HG03066 (cell line): ENCODE data around the gene SPACA7.
"Not testable (repeated sequence)": the region's sequence is repeated elsewhere in the genome, so short reads cannot be mapped to it uniquely, and the experiment has no call there.

ENCODE experiments used
- ATAC-seq: cut with Tn5 transposase; IDR thresholded peaks from one replicate; pipeline ENCODE4 v1.9.1; 2021; ENCODE audit warnings: low read depth; ENCODE audit not compliant: unreplicated experiment

The SPACA7 gene

DNA sequence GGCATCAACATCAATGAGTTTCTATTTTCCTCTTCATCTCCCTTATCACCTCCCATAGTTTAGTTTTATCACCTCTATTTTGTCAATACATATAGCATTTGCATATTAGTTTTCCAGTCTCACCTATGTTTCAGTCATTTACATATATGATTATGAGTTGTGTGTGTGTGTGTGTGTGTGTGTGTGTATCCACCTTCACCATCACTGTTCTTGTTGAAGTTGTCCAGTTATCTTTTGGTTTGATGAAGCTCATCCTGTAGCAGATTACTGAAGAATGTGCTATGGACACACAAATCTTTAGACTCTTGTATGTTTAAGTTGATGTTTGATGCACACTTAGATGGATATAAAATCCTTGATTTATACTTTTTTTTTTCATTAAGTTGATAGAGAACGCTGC, 40.5 kb downstream of the SPACA7 start:
- no peak for ATAC-seq

DNA sequence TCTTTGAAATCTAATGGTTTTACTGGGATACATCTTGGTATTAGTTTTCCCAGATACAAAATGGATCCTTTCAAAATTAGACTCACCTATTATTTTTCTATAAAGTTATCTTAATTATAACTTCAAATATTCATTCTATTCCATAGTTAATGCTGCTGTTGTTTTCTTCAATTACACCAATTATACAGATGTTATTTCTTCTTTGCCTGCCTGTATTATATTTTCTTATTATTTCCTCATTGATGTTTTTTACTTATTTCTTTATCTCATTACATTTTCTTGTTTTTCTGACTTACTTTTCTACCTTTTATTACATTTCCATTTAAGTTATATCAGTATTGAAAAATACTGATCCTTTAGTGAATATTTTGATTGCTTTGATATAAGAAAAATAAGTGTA, 40.9 kb downstream of the SPACA7 start:
- ATAC-seq, result no peak

DNA sequence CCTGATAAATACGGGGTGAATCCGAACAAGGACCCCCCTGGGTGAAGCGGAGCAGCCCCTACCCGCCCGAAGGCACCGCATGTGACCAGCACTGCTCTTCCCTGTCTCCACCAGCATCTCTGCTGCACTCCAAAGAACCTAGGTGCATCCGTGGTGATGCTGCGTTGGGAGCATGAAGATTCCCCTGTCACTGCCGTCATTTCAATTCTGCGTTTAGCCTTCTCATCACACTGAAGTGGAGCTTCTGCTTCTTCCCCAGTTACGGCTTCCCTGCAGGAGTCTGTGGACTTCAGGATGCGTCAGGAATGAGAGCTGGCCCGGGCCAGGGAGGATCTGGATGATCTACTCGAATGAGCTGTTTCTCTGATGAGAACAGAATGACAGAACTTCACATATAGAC, 47.9 kb downstream of the SPACA7 start:
- no peak for ATAC-seq

DNA sequence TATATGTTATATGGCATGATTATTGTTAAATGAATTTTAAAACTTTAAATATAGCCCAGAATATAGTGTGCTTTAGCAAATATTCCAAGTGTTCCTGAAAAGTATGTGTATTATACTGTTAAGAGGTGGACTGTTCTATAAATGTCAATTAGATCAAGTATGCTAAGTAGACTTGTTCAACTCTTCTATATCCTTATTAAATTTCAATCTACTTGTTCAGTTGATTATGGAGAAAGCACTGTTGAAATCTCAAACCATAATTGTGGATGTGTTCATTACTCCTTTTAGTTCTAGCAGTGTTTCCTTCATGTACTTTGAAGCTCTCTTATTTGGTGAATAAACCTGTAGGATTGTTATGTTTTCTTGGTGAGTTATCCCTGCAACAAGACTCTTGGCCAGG, 52.5 kb downstream of the SPACA7 start:
- no peak for ATAC-seq

DNA sequence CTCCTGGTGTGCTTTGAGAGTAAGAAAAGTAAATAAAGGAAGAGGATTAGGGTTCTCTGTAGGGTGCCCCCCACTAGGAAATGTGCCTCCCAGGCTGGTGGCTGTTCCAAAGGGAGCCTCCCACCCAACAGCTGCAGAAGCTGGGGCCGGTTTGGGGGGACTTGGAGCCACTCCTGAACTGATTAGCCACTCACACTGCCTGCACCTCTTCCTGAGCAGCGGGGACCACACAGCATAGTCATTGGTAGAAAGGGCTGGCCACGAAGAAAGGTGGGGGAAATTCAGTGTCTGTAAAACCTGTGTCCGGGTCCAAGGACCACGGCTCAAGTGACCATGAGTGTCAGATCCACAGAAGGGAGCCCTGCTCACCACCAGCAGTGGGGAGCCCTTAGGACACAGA, 55.6 kb downstream of the SPACA7 start:
- ATAC-seq, result no peak

DNA sequence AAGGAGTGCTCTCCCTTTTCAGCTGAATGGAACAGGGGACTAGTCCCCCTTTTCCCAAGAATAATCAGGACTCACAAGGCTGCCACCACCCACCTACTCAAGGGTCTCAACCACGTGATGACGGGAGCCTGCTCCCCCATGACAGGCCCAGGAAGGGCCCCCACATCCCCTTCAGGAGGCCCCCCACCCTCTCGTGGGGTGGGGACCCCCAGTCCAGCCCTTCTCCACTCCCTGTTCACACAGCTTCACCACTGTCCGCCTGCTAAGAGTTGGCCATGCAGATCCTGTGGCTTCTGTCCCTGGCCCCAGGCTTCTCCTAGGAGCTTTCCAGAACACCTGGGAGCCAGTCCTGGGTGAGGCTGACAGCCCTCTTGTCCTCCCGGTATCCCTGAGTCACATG, 56.6 kb downstream of the SPACA7 start:
- not testable (repeated sequence) for ATAC-seq

DNA sequence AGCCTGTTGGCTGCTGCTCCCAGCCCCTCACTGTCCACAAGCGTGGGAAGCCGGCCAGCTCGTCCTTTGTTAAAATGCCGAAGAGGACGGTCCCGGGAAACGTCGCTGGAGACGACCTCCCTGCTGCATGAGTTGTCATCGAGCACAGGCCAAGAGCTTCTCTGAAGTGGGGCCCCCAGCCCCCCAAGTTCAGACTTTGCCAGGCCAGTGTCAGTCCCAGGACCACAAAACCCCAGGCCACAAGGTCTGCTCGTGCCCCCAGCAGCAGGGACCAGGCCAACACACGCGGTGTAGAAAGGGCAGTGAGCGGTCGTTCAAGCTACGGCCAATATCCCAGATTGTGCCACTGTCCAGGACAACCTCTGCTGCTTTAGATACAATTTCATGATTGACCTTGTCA, 57.4 kb downstream of the SPACA7 start:
- ATAC-seq, result not testable (repeated sequence)

DNA sequence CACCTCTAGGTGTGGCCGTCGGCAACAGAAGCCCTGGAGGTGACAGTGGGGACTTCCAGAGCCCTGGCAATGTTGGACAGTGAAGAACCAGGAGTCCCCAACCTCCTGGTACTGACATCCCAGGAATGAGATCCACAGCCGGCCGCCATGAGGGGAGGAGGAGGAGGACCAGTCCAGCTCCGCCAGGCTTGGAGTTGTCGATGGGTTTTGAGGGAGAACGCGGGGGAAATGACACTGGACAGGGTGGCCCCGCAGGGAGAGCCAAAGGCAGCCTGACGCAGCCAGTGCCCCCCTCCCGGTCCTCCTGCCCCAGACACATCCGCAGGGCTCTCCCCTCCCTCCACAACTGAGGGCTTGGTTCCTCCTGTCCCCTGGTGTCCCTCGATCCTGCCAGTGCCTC, 57.9 kb downstream of the SPACA7 start:
- ATAC-seq, result no peak

DNA sequence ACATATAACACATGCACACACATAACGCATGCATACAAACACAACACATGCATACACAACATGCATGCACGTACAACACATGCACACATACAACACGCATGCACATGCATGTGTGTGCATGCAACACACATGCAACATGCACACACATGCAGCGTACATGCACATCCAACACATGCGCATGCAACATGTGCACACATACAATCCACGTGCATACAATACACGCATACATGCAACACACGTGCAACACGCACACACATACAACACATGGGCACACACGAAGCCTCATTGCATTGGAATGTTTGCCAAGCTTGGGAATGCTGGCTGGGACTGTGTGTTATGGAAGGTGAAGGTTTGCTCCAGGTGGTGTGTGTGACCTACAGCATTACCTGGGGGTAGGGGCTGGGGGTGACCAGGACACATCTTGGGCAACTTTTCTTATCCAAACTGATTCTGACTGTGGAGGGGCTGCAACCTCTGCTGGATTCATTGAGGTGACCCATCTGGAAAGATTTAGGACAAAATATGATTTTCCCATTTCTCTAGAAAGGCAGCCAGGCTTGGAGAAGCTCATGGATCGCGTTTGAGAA, 58.9 kb downstream of the SPACA7 start:
- no peak for ATAC-seq

DNA sequence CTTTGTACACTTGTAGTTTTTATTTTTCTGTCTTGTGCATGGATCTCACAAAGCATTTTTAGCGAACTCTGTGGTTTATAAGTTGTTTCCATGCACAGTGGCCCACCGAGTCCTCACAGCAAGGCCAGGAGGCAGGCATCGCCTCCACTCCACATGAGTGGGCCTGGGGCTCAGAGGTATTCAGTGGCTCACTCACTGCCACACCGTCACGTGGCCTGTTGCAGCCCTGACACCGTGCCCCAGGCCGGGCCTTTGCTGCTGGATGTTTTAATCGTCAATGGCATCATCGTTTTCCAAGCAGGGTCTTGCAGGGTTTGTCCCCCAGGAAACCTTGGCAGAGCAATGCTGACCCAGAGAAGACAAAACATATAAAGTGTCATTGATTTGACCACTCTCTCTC, 59.8 kb downstream of the SPACA7 start:
- no peak for ATAC-seq

DNA sequence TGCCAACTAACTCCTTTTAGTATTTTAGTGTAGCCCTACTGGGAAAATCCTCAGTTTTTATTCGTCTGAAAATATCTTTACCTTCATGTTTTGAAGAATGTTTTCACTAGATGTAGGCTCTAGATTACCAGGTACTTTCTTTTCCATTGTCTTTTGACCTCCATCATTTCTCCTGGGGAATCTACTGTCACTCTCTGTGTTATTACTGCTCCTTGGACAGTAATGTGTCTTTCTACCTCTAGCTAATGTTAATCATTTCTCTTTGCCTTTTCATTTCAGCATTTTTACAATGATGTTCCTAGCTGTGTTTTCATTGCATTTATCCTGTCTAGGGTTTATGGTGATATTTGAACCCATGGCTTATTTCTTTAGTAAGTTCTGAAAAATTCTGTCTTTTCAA, 61.9 kb downstream of the SPACA7 start:
- ATAC-seq, result no peak

DNA sequence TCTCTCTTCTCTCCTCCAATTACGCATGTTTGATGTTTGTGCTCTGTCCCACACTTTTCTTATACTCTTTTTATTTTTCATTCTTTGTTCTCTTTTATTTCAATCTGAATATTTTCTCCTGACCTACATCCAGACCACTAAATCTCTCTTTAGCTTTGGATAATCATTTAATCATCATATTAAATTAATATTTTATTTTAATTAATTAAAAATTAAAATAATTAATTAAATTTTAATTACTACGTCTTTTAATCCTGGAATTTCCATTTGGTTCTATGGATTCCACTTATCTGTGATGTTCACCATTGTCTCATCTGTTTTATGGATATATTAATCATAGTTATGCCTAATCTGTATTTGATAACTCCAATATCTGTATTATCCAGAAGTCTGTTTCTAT, 62.4 kb downstream of the SPACA7 start:
- no peak for ATAC-seq

DNA sequence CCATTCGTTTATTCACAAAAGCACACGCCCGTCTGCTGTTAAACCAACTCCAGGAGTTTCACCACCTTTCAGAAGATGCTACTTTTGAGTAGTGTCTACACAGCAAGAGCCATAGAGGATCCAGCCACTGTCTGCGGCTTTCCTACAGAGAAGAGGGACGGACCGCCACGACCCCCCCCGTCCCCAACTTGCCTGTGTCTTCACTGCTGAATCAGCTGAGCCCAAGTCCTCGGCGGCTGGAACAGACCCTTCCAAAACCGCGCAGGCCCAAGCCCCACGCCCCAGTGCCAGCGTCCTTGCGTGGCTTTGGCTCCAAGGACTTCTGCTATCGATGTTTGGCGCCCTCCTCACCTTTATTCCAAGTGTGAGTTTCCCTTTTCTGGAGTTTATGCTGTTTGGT, 65.1 kb downstream of the SPACA7 start:
- no peak for ATAC-seq

DNA sequence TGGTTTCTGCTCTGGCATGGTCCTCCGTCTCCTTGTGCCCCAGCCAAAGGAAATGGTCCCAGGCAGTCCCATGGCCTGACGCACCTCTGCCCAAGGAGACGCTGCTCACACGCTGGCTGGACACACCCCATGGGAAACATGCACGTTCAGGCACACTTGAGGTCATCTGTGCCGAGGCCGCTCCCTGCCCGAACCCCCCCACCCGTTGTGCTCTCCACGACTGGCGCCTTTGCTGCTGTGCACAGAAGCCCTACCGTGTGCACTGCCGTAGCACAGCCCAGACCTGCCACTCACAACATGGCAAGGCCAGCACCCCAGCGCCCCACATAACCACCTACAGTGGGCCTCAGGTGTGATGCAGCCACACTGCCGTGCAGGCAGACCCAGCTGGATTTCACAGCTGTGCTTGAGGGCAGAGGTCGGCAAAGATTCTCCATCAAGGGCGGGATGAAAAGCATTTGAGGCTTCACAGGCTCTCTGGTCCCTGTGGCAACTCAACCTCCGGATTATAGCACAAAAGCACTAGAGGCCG, 65.7 kb downstream of the SPACA7 start:
- no peak for ATAC-seq

DNA sequence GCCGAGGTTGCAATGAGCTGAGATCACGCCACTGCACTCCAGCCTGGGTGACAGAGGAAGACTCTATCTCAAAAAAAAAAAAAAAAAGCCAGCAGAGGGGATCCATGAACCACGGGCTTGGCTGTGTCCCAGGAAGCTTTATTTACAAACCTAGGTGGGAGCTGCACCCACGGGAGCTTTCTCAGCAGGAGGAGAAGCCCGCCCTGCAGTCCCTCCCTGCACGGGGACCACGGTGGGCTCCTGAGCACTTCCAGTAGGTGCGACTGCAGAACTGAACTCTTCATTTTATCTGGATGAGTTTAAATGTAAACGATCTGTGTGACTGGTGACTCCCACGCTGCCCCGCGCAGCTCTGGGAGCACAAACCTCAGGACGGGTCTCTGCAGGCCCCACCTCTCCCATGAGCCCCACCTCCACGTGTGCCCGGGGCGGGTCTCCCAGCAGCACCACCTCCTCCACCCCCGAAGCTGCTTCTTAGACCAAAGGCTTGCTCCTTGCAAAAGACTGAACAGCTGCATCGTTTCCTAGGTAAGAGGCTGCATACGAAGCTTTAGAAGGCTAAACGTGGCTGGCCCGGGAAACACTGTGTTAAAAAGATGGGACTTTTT, 66.4 kb downstream of the SPACA7 start:
- no peak for ATAC-seq

DNA sequence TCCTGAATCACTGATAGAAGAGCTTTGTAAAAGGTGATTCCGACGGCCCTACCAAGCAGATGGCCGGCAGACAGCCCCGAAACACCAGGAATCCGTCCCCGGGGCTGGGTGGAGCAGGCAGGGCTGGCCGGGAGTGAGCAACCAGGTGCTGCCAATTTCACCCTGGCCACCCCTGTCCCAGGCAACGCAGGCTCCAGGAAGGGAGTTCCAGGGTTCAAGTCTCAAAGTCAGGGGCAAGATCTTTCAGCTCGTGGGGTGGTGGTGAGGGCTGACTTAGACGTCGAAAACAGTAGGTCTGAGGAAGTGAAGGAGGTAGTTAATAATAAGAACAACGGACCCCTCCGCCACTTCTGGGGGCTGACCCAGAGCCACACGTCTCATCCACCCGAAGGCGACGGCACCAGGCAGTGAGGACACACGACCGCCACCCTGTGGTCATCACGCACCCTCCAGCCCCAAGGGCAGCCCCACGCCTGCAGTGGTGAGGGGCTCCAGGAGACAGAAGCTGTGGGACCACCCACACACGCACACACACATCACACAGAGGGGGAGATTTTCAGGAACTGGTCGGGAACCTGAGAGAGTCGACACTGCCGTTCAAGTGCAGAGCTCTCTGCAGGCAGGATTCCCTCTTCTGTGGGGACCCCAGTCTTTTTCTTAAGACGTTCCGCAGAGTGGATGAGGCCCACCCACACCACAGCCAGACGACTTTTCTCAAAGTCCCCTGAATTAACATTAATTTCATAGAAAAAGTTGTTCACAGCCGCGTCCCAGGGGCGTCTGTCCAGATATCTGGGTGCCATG, 67.2 kb downstream of the SPACA7 start:
- ATAC-seq, result no peak

DNA sequence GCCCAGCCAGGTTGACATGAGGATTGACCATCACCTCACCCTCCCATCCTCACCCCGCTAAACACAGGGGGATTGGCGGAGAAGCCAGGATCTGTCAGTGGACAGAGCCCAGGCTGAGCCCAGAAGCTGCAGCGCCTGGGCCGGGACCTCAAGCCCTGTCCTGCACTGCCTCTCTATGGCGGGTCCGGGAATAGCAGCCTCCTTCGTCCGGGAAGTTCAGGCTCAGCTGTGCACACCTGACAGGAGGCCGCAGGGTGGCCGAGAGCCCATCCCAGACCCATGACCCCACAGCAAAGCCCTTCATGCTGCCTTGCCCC, 67.8 kb downstream of the SPACA7 start:
- ATAC-seq, result peak; percentile 74

DNA sequence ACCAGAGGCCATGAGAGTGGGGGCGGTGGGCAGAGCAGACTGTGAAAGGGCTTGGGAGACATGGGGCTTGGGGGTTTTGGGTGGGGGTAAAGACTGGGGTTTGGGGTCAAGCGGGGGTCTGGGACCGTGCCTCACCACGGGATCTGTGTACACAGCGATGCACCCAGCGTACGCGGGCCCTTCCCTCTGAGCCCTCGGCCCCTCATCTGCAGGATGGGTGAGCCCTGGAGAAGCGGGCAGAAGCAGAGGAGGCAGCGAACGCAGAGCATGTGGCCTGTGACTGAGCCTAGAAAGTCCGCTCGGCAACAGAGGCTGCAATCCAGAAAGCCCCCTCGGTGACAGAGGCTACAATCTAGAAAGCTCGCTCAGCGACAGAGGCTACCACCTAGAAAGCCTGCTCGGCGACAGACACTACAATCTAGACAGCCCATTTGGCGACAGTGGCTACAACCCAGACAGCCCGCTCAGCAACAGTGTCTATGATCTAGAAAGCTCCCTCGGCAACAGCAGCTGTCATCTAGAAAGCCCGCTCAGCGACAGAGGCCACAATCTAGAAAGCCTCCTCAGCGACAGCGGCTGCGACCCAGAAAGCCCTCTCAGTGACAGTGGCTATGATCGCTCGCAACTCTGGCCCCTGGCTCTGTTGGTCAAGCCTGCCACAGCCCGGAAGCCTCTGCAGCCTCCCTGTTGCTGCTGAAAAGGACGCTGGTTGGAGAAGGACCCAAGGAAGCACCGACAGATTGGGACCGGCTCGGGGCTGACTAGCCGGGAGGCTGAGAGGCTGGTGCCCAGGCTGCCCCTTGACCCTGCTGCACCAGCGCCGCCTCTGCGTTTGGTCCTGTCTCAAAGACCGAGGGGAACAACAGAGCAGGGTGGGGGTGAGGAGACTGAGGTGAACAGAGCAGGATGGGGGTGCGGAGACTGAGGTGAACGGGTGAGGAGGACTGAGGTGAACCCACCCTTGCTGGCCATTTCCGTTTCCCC, 68.6 kb downstream of the SPACA7 start:
- ATAC-seq, result no peak

DNA sequence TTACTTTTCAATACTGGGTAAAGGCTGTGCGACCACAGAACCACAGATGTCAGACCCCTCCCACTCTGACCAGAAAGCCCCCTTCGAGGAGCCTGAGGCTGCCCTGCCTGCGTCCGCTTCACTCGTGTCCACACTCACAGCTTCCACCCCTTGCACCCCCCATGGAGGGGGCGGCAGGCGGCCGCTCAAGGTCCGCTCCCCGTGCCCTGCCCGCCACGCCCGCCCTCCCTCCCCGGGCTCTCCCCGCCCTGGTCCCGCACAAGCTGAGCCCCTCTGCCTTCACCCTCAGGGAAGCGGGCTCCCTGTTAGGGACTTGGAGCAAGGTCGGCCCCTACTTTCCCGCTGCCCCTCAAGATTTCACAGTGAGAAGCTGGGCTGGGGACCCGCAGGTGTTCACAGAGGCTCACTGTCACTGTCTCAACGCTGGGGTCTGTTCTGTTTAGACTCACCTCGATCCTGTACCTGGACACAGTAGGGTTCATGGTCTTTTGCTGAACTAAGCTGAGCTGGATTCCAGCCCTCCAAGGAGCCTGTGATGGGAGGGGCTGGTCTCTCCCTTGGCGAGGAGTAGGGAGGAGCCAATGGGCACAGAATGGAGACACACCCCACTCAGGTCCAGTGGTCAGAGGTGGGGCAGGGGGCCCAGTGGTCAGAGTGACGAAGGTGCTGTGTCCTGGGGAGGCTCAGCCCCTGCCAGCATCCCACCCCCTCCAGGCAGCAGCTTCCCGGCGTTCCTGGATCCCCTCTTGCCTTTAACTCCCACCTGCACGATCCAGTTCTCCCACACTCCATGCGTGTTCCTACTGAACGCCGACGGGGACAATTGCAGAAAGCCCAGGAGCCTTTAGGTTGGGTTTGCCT, 69.5 kb downstream of the SPACA7 start:
- ATAC-seq, result no peak

DNA sequence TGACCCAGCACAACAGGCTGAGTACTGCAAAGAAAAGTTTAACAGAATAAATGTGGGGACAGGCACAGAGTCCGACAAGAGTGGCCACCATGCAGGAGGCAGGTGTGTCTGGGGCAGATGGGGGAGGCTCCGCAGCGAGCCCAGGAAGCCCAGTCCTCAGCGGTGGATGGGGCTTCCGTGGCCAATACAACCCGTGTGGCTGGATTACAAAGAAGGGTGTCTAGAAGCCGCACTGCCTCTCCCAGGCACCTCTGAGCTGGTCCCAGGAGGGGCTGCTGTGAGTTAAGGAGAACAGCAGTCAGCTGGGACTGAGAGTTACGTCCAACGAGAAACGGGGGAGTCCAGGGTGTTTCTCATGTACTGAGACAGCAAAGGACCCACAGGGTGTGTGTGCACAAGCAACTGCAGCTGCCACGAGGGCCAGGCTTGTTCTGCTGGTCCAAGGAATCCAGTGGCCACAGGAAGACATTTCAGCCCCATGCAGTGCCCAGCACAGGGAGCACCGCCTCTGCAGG, 70.2 kb downstream of the SPACA7 start:
- ATAC-seq, result no peak
